ENCODE results near the gene FBRSL1. TPM values are rescaled to one million over a fixed set of nuclear protein-coding genes. Genes with fewer than 3 reads are reported as not detected.

The FBRSL1 gene
- total RNA-seq, 2 donors from 2014 or later: 46.7 to 49.4 TPM

- intact Hi-C loops (cut with DNase I): no loop called here
- no peak for ATAC-seq
Observed at GRCh38 chr12:132505105-132505851, 15.3 kb downstream of the FBRSL1 start.

GRCh38 chr12:132505852-132506219, 15.9 kb downstream of the FBRSL1 start:
- intact Hi-C loops (cut with DNase I): no loop called here

More at GRCh38 chr12:132505105-132505851, 15.3 kb downstream of the FBRSL1 start:
- no peak for DNase-seq

DNA sequence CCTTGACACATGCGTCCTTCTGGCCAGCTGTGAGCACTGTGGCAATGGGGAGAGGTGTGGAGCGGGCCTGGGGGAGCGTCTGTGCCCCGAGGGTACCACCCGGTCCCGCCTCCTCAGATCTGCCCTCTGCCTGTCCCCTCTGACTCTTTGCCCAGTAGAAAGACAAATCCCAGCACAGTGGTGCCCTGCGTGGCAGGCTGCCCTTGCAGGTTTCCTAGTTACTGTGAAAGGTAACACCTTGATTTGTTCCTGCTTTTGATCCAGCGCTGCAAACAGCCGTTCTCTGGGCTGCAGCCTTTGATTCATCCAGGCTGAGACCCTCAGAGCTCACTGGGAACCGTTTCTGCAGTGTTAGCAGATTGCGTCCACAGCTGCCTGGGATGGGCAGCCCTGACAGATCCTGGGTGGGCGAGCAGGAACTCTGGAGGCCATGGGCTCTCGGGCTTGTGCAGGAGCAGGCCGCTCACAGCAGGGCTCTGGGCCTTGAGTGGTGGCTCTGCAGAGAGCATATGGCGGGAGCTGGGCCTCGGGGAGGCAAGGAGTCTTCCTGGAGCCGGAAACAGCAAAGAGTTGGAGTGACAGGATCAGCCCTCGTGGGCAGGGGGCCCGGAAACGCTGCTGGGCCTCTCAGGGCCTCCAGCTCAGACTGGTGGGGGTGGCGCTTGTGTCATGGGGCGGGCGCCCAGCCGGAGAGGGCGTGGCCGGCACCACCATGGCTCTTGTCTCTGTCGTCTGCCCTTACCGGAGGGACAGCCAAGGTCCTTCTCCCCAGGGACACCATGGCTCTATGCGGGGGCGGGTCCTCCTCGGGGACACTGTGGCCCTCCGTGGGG, 16.6 kb downstream of the FBRSL1 start:
- peak; percentile 92 for DNase-seq
- ATAC-seq: peak; percentile 85 to 93
- intact Hi-C loops (cut with DNase I): no loop called here

More at GRCh38 chr12:132505852-132506219, 15.9 kb downstream of the FBRSL1 start:
- DNase-seq (no peak), ATAC-seq (no peak)

- intact Hi-C loops (cut with DNase I): no loop called here
- DNase-seq: no peak
- ATAC-seq: no peak
Observed at GRCh38 chr12:132507161-132507538, 17.2 kb downstream of the FBRSL1 start.

DNA sequence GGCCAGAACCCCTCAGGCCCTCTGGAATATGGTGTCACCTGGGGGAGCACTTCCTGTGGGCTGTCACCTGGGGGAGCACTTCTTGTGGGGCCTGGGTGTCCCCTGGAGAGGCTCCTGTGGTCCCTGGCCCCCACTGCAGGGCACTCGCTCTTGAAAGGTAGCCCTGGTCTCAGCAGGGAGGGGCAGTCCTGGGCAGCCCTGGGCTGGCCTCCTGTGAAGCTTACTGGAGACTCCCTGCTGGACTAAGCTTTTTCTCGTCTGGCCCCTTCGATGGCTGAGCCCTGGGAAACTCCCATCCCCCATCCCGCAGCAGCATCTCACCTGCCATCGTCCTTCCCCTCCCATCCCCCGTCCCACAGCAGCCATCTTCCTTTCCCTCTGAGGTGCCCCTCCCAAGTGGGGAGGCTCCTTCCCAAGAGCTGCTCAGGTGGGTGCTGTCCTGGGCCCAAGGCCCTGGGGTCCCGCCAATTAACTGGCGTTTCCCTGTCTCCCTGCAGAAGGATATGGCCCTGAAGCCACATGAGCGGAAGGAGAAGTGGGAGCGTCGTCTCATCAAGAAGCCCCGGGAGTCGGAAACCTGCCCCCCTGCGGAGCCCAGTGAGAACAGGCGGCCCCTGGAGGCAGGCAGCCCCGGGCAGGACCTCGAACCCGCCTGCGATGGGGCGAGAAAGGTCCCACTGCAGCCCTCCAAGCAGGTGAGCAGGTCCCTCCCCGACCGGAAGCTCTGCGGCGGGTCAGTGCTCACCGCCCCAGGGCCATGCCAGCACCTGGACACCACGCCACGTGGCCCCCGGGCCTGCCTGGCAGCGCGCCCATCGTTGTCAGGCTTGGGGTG, 17.9 kb downstream of the FBRSL1 start:
- intact Hi-C loops (cut with DNase I): no loop called here

GRCh38 chr12:132508491-132508740, 18.5 kb downstream of the FBRSL1 start:
- DNase-seq (no peak), ATAC-seq (no peak)
- intact Hi-C loops (cut with DNase I): no loop called here

More for the DNA sequence above, 17.9 kb downstream of the FBRSL1 start:
- DNase-seq: no peak
- no peak for ATAC-seq

DNA sequence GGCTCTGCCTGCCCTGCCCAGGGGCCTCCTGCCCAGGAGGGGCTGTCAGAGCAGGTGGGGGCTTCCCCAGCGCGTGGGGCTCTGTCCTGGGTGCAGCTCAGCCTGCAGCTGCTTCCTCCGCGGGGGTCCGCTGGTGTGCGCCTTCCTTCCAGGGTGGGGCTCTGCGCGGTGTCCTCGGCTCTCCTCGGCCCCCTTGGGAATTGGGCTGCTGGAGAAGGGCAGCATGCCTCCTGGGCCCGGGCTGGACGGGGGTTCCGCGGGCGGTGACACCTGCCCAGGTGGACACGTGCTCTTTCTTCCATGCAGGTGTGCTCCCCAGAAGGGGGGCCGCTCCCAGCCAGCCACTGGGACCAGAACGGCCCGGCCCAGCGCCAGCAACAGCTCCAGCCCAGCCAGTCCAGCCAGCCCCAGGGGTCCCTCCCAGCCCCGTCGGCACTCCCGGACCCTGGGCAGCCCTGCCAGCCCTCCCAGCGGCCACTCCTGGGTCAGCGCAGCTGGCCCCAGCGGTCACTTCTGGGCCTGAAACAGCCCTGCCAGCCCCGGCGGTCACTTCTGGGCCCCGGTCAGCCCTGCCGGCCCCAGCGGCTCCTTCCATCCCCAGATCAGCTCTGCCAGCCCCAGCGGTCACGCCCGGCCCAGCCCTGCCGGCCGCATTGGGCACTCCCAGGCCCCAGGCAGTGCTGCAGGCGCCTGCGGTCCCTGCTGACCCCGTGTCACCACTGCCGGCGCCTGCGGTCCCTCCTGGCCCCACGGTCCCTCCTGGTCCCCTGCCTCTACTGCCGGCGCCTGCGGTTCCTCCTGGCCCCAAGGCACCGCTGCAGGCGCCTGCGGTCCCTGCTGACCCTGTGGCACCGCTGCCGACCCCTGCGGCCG, 19.1 kb downstream of the FBRSL1 start:
- DNase-seq (no peak), ATAC-seq (no peak)
- intact Hi-C loops (cut with DNase I): no loop called here

GRCh38 chr12:132510111-132510724, 20.3 kb downstream of the FBRSL1 start:
- intact Hi-C loops (cut with DNase I): no loop called here
- DNase-seq (no peak), ATAC-seq (no peak)

- ATAC-seq (no peak), DNase-seq (no peak)
- intact Hi-C loops (cut with DNase I): no loop called here
Observed at GRCh38 chr12:132510746-132511477, 21.0 kb downstream of the FBRSL1 start.

DNA sequence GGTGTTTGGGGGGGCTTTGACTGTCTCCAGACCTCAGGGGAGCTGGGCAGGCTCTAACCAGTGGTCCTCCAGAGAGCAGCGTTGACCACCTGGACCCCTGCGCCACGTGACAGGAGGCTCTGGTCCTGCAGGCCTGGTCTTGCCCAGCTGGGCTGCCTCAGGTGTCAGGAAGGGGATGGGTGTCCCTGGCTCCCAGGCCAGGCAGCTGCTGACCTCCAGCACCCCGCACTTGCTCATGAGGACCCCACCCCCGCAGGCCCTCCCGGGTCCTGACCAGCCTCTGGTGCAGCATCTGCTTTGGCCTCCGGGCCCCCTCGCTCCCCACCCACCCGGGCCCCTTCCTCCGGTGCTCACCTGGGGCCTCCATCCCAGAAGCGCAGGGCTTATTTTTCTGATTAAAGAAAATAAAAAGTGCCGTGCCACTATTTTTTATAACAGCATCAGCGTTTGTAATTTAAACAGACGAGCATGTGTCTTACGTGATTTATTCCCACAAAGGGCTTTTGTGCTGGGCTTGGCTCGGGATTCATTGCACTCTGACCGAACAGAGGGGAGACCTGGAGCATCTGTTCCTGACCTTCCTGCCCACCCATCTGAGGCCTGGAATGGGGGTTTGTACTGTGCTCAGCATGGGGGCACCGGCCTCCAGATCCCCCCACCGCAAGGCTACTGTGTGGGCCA, 21.7 kb downstream of the FBRSL1 start:
- no peak for DNase-seq
- intact Hi-C loops (cut with DNase I): no loop called here
- no peak for ATAC-seq

DNA sequence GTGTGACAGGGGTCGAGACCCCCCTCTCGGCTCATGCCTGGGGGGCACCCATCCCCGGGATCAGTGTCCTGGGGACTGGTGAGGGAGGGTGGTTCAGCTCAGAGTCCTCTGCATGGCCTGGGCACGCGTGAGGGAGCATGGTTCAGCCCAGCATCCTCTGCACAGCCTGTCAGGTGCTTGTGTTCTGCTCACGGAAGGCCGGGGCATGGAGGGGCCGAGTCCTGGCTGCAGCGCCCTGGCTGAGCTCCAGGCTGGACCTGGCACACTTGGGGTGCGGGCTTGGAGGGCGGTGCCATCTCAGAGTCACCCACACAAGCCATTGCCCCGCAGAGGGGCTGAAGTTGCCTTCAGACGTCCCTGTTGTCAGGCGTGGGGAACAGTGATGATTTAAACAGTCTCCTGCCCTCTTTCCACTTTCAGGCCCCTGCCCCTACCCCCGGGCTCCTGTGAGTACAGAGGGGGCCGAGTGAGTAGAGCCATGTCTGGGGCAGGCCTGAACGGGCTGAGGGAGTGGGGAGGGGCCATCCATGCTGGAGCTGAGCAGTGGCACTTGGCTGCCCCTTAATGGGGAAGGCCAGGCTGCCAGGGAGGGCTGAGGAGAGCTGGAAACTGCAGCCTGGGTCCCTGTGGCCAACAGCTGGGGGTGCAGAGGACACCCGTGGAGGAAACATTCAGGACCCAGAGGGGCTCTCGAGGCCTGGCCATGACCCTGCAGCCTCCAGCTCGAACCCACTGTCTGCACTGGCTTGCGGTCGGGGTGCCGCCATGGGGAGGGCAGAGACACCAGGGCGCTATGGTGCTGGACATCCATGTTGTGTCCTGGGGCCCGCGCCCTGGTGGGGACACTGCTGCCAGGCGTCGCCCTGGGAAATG, 22.5 kb downstream of the FBRSL1 start:
- intact Hi-C loops (cut with DNase I): no loop called here
- ATAC-seq: no peak
- DNase-seq: no peak

GRCh38 chr12:132513070-132513398, 23.1 kb downstream of the FBRSL1 start:
- ATAC-seq (peak in 1 of 2 donors; percentile 4), DNase-seq (no peak)
- intact Hi-C loops (cut with DNase I): no loop called here

DNA sequence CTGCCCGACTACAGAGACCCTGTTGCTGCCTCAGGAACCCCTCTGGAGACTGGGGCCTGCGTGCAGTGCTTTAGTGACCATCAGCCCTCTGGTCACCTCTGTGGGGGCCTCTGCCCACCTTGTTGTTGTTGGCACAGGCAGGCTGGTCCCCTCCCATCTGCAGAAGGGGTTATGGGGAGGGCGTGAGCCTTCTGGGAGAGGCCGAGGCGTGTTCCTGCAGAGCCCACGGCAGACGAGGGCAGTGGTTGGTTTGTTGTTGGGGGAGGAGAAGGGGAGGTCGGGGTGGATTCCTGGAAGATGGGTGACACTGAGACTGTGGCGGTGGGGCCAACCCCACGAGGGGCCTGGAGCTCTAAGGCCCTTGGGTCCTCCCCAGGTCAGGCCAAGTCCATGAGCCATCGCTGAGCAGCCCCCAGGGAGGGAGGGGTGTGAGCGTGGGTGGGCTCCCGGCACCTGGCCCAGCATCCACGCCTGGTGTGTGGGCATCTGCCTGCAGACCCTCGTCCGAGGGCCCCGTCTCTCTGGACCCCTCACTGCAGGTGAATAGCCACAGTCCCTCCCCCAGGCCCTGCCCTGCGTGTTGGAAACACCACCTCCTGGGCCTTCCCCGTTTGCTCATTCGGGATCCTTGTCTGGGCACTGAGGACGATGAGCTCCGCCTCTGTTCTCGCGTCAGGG, 23.6 kb downstream of the FBRSL1 start:
- ATAC-seq: no peak
- intact Hi-C loops (cut with DNase I): no loop called here

DNA sequence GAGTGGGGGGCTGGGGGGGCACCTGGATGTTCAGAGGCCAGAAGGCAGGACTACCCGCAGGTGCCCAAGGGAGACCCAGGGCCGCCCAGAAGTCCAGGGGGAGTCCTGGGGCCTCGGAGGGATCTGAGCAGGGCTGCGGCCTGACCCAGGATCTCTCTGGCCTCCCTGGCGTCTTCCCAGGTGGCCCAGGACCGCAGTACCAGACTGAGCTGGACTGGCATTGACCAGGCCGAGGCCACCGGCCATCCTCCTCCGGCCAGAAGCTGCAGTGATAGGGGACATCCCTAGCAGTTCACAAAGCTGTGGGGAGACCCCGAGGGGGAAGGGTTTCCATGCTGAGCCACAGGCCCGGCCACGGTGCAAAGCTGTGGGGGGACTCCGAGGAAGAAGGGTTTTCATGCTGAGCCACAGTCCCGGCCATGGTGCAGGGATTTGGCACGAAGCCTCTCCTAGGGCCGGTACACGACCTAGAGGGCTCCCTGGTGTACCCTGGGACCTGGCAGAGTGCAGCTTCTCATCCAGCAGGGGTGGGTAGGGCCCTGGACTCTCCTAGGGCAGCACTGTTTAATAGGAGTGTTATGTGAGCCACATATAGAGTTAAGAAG, 24.4 kb downstream of the FBRSL1 start:
- DNase-seq (no peak), ATAC-seq (no peak)
- intact Hi-C loops (cut with DNase I): no loop called here

More for the DNA sequence above, 23.6 kb downstream of the FBRSL1 start:
- DNase-seq: no peak

- DNase-seq: no peak
- no peak for ATAC-seq
- intact Hi-C loops (cut with DNase I): no loop called here
Observed at GRCh38 chr12:132514838-132515237, 24.9 kb downstream of the FBRSL1 start.

Measured in left cardiac atrium (tissue), 4 donors.